B cell (primary cell): Measurements from ENCODE around the gene VLDLR. TPM values are rescaled to one million over a fixed set of nuclear protein-coding genes. Genes with fewer than 3 reads are reported as not detected.

Experiments
- ATAC-seq: fragments of 200-7000 bp; cut with Tn5 transposase; one replicate; pipeline ENCODE4 v1.10.0; 2021; ENCODE audit warnings: low read depth, mild to moderate bottlenecking, moderate number of reproducible peaks, moderate library complexity
- CTCF ChIA-PET: fragments of 350-600 bp; sonication (Branson Sonifier 250); formaldehyde crosslinking; loops from one replicate; lab custom pipeline; 2021; ENCODE audit warnings: antibody characterized with exemption, inconsistent platforms; lab: Charles Lee
- POLR2A ChIA-PET: fragments of 350-600 bp; sonication (Branson Sonifier 250); formaldehyde crosslinking; loops from one replicate; lab custom pipeline; 2021; ENCODE audit warnings: antibody characterized with exemption; lab: Charles Lee
- DNase-seq: peaks from one replicate; pipeline ENCODE4 v3.0.0; 2013
- H2AFZ ChIP-seq: 2 replicates; pipeline ENCODE4 v1.6.1; 2012; ENCODE audit warnings: mild to moderate bottlenecking, low read depth, low read length; ENCODE audit not compliant: insufficient read depth, poor library complexity, severe bottlenecking
- H3K27ac ChIP-seq, 2 donors: 1 replicate in 1 of 2; 2 replicates in 1 of 2; pipeline ENCODE4 v1.5.1; 2012 to 2013; ENCODE audit warnings: low read length in 2 of 2, mild to moderate bottlenecking in 2 of 2, moderate library complexity in 1 of 2
- H3K27me3 ChIP-seq, 4 experiments: fragments of 200-600 bp in 1 of 4; sonication (generic) in 1 of 4; replicated peaks in 1 of 4; 1 replicate in 2 of 4; 2 replicates in 2 of 4; pipeline versions ENCODE4 v1.6.1 to v1.7.0; 2013 to 2016; ENCODE audit warnings: low read length in 3 of 4, mild to moderate bottlenecking in 2 of 4, mixed read lengths in 1 of 4, moderate library complexity in 1 of 4; ENCODE audit not compliant: insufficient read depth in 4 of 4, control insufficient read depth in 3 of 4; ENCODE audit errors: control extremely low read depth in 1 of 4
- H3K36me3 ChIP-seq, 2 experiments: replicated peaks in 1 of 2; 1 replicate in 1 of 2; 2 replicates in 1 of 2; pipeline versions ENCODE4 v1.6.1 to v1.7.1; 2013; ENCODE audit warnings: low read length in 1 of 2; ENCODE audit not compliant: insufficient read depth in 2 of 2, control insufficient read depth in 1 of 2; ENCODE audit errors: control extremely low read depth in 1 of 2, extremely low read depth in 1 of 2
- H3K4me1 ChIP-seq, 2 donors: fragments of 200-600 bp in 1 of 2; sonication (generic) in 1 of 2; 1 replicate in 1 of 2; 2 replicates in 1 of 2; pipeline versions ENCODE4 v1.5.1 to v1.6.1; 2013 to 2017; ENCODE audit warnings: low read length in 2 of 2; ENCODE audit not compliant: control insufficient read depth in 2 of 2, insufficient read depth in 2 of 2
- H3K4me2 ChIP-seq: replicated peaks from 2 replicates; pipeline ENCODE3; 2012; ENCODE audit warnings: mild to moderate bottlenecking, low read depth, low read length; ENCODE audit not compliant: poor library complexity, severe bottlenecking
- H3K4me3 ChIP-seq, 5 experiments: fragments of 200-600 bp in 1 of 5; sonication (generic) in 1 of 5; 1 replicate in 3 of 5; 2 replicates in 2 of 5; pipeline versions ENCODE4 v1.5.1 to v1.7.0; 2011 to 2016; ENCODE audit warnings: low read length in 4 of 5, mild to moderate bottlenecking in 4 of 5, low read depth in 2 of 5, control low read depth in 1 of 5, moderate library complexity in 1 of 5; ENCODE audit not compliant: insufficient read depth in 1 of 5; ENCODE audit errors: control extremely low read depth in 1 of 5, extremely low read depth in 1 of 5
- H3K79me2 ChIP-seq: fragments of 200-600 bp; sonication (generic); one replicate; pipeline ENCODE4 v1.6.0; 2016; ENCODE audit warnings: low read length; ENCODE audit not compliant: control insufficient read depth, insufficient read depth
- H3K9ac ChIP-seq: fragments of 200-600 bp; sonication (generic); 2 replicates; pipeline ENCODE4 v1.6.1; 2017; ENCODE audit warnings: mild to moderate bottlenecking, low read length, moderate library complexity
- H3K9me3 ChIP-seq, 3 donors: one replicate each; pipeline versions ENCODE4 v1.6.1 to v1.7.1; 2013; ENCODE audit warnings: low read length in 2 of 3; ENCODE audit not compliant: control insufficient read depth in 2 of 3, insufficient read depth in 1 of 3; ENCODE audit errors: control extremely low read depth in 1 of 3
- H4K20me1 ChIP-seq: 2 replicates; pipeline ENCODE4 v1.6.0; 2012; ENCODE audit warnings: mild to moderate bottlenecking, low read length; ENCODE audit not compliant: insufficient read depth, control insufficient read depth, poor library complexity, severe bottlenecking
- H3K27ac Mint-ChIP-seq: one replicate; pipeline ENCODE4 v1.8.0; 2021; ENCODE audit warnings: mixed read lengths
- H3K27me3 Mint-ChIP-seq: one replicate; pipeline ENCODE4 v1.8.0; 2021; ENCODE audit warnings: mixed read lengths
- H3K4me1 Mint-ChIP-seq: one replicate; pipeline ENCODE4 v1.8.0; 2021; ENCODE audit warnings: mixed read lengths
- H3K4me3 Mint-ChIP-seq: one replicate; pipeline ENCODE4 v1.8.0; 2021; ENCODE audit warnings: mixed read lengths
- H3K9me3 Mint-ChIP-seq: one replicate; pipeline ENCODE4 v1.8.0; 2022; ENCODE audit warnings: mixed read lengths; ENCODE audit not compliant: insufficient read depth
- CTCF ChIP-seq: fragments of 200-600 bp; IDR thresholded peaks from one replicate; pipeline ENCODE4 v1.8.0; 2022; ENCODE audit warnings: antibody characterized with exemption, mild to moderate bottlenecking
- EZH2 ChIP-seq: IDR thresholded peaks from 2 replicates; pipeline ENCODE4 v1.6.1; 2012; ENCODE audit warnings: borderline replicate concordance, low read depth, mild to moderate bottlenecking, moderate library complexity, low read length; ENCODE audit not compliant: insufficient read depth, poor library complexity, severe bottlenecking
- WGBS: methylation state at CpG from one replicate; pipeline ENCODE4 v1.1.5; 2013; ENCODE audit warnings: missing lambda C conversion rate; ENCODE audit not compliant: insufficient coverage; 5-methylcytosine and 5-hydroxymethylcytosine counted together
- intact Hi-C: fragments of 100-400 bp; cut with micrococcal nuclease; formaldehyde crosslinking; loops from one replicate; pipeline ENCODE4 v1.10.0; 2022
- polyA plus RNA-seq: library from polyadenylated mRNA; depleted of rRNA; stranded (reverse); fragments of >200 nt; gene quantifications from 2 replicates; pipeline ENCODE4 v1.2.3, GENCODE V29; 2012
- total RNA-seq, 2 donors: library from RNA; stranded (reverse); fragments of 120-200 nt in 1 of 2; gene quantifications; 1 replicate in 1 of 2; 2 replicates in 1 of 2; pipeline versions ENCODE4 v1.2.3 to v1.2.4, GENCODE V29; 2013 to 2022

The VLDLR gene
- total and polyA plus RNA-seq, 2 donors (not counting 1 experiment from before 2014, with no cell fraction given) = 0.03 TPM; not detected in 1

- TF ChIP-seq CTCF = no peak
- TF ChIP-seq EZH2 = no peak
- DNase-seq (no peak), ATAC-seq (no peak)
- CTCF ChIA-PET = no interaction called here
- Histone ChIP-seq H4K20me1 (no peaks in the 10 kb centered on the region), H3K79me2 (no peaks in the 10 kb centered on the region), H3K9me3 (peaks cover 0 to 12% (median 5%) of the 10 kb centered on the region in 3 donors), H3K27ac (no peak overlapping the region), H2AFZ (no peak overlapping the region), H3K36me3 (no peaks in the 10 kb centered on the region), H3K4me1 (no peaks in the 10 kb centered on the region), H3K9ac (no peak overlapping the region), H3K4me3 (no peak overlapping the region), H3K27me3 (peaks cover 0 to 5% (median 0%) of the 10 kb centered on the region in 4 experiments), H3K4me2 (no peak overlapping the region)
- Mint-ChIP-seq H3K4me1 (no peaks in the 10 kb centered on the region), H3K4me3 (no peak overlapping the region), H3K27me3 (peaks cover 28% of the 10 kb centered on the region), H3K27ac (no peak overlapping the region), H3K9me3 (peaks cover 9% of the 10 kb centered on the region)
- intact Hi-C loops = no loop called here
- WGBS = no CpG with 5 or more reads among the region's 2 CpGs
- POLR2A ChIA-PET = no interaction called here
Measured at GRCh38 chr9:2595973-2596372, 25.6 kb upstream of the VLDLR start.

- ATAC-seq (no peak), DNase-seq (no peak)
- Histone ChIP-seq H3K79me2 (no peaks in the 10 kb centered on the region), H3K4me3 (no peak overlapping the region), H4K20me1 (no peaks in the 10 kb centered on the region), H3K27ac (no peak overlapping the region), H3K27me3 (peaks cover 0 to 5% (median 0%) of the 10 kb centered on the region in 4 experiments), H3K4me1 (no peaks in the 10 kb centered on the region), H3K9me3 (peaks cover 0 to 3% (median 0%) of the 10 kb centered on the region in 3 donors), H2AFZ (no peak overlapping the region), H3K9ac (no peak overlapping the region), H3K4me2 (no peak overlapping the region), H3K36me3 (no peaks in the 10 kb centered on the region)
- 100% methylated on average over 1 of the region's 1 CpG for WGBS
- peaks cover 9% of the 10 kb centered on the region for H3K9me3 Mint-ChIP-seq
- peaks cover 28% of the 10 kb centered on the region for H3K27me3 Mint-ChIP-seq
- TF ChIP-seq EZH2 = no peak
- TF ChIP-seq CTCF = no peak
- no peak overlapping the region for H3K27ac Mint-ChIP-seq
- H3K4me1 Mint-ChIP-seq = peaks cover 2% of the 10 kb centered on the region
- no peak overlapping the region for H3K4me3 Mint-ChIP-seq
- CTCF ChIA-PET = no interaction called here
- POLR2A ChIA-PET = no interaction called here
- intact Hi-C loops = no loop called here
Measured at GRCh38 chr9:2597483-2597882, 24.1 kb upstream of the VLDLR start.
